Measurements from ENCODE around the gene MTCL1.

GRCh38 chr18:8751692-8752091, 46.3 kb downstream of the MTCL1 start:
- TF ChIP-seq, protein P1, sequence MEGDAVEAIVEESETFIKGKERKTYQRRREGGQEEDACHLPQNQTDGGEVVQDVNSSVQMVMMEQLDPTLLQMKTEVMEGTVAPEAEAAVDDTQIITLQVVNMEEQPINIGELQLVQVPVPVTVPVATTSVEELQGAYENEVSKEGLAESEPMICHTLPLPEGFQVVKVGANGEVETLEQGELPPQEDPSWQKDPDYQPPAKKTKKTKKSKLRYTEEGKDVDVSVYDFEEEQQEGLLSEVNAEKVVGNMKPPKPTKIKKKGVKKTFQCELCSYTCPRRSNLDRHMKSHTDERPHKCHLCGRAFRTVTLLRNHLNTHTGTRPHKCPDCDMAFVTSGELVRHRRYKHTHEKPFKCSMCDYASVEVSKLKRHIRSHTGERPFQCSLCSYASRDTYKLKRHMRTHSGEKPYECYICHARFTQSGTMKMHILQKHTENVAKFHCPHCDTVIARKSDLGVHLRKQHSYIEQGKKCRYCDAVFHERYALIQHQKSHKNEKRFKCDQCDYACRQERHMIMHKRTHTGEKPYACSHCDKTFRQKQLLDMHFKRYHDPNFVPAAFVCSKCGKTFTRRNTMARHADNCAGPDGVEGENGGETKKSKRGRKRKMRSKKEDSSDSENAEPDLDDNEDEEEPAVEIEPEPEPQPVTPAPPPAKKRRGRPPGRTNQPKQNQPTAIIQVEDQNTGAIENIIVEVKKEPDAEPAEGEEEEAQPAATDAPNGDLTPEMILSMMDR (conservative IDR thresholded peaks at IDR 0.05): no peak
- TF ChIP-seq ZFX (IDR thresholded peaks at IDR 0.05): no peak
